HG03558 (cell line): Measurements from ENCODE around the gene ZFAND4.
"Not testable (repeated sequence)": the region's sequence is repeated elsewhere in the genome, so short reads cannot be mapped to it uniquely, and the experiment has no call there.

Source experiments
- ATAC-seq: cut with Tn5 transposase; IDR thresholded peaks from one replicate; pipeline ENCODE4 v1.9.1; 2021; ENCODE audit warnings: moderate number of reproducible peaks; ENCODE audit not compliant: unreplicated experiment; ENCODE audit errors: extremely low read depth

Gene ZFAND4

DNA sequence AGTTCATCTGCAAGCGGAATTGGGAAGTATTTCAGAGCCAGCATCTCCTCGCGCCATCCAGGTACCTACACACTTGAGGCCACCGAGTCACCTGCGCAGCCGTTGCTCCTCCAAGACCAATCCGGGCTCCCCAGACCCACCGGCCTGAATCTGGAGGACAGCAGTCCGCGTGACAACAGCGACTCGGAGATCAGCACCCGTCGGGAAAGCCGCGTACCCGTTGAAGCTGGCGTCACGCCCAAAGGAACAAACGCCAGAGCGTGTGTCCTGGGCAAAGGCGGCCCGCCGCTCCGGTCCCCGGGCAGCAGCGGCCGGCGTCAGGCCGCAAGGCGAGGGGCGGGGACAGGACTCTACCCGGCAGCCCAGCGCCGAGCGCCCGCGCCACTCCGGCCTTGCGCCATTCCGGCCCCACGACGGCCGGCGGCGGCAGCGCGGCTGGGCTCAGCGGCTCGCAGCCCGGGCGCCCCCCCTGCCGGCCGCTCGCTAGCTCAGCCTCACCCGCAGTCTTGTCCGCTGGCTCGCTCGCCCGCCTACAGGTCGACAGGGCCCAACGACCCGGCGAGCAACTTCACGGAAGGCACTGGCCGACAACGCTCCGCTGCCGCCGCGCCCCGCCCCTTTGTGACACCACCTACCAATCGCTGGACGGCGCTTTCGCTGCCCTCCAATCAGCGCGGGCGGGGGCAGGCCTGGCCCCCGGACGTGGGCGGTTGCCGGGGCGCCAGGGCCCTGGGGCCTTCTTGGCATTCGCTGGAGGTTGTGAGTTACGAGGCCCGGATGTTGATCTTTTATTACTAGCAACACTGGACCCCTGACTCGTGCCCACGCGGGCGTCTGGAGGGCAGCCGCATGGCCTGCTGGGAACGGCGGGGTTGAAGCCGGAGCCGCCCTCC is at the start of gene ZFAND4:
ZFAND4 (minus strand) TSS at position 592 of the 893 bp plus-strand sequence. CDS start 9,047 bp downstream, outside the sequence.
- peak; percentile 97 for ATAC-seq

DNA sequence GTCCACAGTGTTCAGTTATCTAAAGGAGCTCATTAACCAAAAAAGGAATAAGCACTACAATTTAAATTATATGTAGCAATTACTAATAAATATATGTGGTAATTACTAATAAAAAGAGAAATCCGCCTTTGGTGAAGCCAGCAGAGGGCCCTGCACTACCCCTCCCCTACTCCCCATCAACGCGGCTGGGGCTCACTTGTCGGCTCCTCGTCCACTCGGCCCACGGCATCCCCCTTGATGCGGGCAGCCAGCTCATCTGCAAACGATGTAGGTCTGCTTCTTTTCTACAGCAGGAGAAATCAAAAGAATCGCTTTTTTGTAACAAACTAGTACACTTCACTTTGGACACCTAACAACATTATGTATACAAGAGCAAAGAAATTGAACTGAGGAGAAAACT is 48.9 kb upstream of the ZFAND4 start:
- not testable (repeated sequence) for ATAC-seq

DNA sequence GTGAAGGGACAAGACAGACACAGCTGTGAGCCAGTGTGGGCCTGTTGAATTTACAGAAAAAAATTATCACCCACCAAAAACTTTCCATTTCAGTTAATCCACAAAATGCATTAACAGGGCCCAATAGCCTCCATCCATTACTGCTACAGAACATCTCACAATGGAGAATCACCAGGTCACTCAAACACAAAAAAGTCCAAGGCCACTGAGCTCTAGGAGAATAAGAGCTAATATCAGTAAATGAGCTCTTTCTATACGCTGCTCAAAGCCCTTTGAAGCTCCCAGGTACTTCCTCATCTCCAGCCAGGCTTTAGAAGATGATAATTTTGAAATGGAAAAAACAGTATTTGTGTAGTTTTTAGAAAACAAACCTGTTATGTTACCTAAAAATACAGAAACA is 45.1 kb upstream of the ZFAND4 start:
- ATAC-seq: not testable (repeated sequence)

DNA sequence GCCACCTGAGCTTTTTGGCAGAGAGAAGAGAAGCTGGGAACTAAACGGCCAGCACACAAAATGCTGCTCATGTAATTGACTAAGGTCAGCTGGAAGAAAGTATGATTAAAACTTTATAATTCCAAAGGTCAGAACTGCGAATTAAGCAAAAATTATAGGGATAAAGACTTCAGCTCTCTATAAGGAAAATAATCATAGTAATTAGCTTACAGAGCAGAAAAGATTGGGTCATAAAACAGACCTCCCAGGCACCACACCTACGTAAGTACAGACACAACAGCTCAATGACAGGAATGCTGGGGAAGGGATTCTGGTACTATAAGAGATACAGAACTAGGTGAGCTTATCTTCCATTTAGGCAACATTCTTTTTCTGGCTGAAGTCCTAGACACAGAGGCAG is 44.5 kb upstream of the ZFAND4 start:
- ATAC-seq: not testable (repeated sequence)

DNA sequence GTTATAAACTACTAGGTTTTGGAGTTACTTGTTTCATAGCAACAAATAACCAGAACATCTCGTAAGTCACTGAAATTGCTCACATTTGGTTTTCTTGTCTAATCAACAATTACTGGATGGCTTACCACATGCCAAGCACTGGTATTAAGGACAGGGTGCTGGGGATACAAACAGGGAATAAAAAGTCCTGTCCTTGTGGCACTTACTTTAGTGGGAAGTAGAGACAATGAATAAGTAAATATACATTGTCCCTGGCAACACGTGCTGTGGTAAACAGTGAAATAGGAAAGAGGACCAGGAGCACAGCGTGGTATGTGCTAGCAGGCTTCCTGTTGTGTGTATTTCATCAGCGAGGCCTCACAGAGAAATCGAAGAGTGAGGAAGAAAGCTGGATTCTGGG is 38.7 kb upstream of the ZFAND4 start:
- ATAC-seq: not testable (repeated sequence)

DNA sequence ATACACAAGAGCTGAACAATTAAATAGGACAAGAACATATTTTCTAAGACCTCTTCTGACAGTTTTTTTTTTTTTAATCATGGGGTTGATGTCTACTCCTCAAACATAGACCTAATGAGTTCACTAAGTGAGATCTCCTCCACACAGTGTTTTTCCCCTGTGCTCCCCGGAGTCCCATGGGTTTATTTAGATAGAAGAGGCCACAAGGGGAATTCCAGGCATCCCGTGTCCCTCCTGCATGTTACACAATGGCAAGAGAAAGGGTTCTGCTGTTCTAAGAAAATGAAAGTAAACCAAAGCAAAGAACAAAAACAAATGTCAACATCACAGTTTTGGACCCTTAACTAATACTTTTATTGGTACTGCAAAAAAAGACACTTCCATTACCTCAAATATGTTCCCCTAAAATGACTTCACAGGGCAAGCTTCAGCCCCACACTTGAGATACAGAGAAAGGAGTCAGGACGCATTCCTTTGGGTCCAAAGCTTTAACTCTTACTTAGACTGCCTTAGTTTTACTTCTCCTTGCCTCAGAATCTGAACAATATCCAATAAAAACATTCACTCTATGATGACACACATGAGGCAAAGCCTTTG is 37.7 kb upstream of the ZFAND4 start:
- peak; percentile 68 for ATAC-seq

DNA sequence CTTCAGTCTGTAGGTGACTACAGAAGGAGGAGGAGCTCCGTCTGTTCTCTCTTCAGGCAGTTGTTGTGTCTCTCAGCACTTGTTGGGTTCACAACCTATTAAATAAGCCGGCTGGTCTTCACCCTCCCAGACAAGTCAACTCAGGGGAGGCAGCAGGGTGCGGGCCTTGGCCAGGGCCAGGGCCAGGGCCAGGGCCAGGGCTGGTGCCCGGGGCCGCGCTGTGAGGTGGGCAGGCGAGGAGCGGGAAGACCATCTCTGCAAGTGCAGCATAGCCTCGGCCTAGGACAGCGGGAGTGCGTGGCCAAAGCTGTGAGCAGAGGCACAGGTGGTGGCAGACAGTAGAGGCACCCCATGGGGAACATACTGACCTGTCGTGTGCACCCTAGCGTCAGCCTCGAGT is 5.9 kb upstream of the ZFAND4 start:
- not testable (repeated sequence) for ATAC-seq

DNA sequence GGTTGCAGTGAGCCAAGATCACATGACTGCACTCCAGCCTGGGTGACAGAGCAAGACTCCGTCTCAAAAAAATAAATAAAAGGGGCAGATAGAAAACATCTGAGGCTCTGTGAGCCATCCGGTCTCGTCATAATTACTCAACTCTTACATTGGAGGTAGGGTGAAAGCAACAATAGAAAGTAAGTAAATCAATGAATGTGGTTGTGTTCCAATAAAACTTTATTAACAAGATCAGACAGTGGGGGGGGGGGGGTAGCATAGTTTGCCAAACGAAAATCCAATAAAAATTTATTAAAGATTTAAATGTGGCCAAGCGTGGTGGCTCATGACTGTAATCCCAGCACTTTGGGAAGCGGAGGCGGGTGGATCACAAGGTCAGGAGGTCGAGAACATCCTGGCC is 2.8 kb upstream of the ZFAND4 start:
- ATAC-seq: no peak

DNA sequence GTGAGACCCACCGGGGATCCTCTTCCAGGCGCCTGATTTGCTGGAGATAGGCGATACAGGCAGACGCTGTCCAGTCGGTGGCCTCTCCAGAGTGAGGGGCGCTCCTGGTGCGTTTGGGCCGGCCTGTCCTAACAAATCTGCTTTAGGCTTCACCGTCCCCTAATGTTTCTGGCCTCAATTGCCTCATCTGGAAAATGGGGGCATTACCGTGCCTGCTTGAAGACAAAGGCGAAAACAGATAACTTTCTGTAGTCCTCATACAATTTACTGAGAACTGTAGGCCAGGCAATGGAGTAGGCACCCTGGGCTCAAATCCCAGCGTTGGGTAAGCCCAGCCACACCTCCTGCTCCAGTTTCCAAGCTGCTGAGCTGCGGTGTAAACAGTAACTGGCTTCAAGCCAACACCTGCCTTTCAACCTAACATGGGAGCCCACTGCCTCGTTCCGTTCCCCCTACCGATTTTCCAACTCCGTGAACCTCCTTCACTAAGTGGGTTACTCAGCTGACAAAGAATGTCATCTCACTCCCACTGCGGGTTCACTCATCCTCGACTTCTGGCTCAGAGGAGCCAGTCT is 589 bp upstream of the ZFAND4 start:
- no peak for ATAC-seq

DNA sequence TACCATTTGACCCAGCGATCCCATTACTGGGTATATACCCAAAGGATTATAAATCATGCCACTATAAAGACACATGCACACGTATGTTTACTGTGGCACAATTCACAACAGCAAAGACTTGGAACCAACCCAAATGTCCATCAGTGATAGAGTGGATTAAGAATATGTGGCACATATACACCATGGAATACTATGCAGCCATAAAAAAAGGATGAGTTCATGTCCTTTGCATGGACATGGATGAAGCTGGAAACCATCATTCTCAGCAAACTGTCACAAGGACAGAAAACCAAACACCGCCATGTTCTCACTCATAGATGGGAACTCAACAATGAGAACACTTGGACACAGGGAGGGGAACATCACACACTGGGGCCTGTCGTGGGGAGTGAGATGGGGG is 1.3 kb downstream of the ZFAND4 start:
- ATAC-seq: not testable (repeated sequence)

DNA sequence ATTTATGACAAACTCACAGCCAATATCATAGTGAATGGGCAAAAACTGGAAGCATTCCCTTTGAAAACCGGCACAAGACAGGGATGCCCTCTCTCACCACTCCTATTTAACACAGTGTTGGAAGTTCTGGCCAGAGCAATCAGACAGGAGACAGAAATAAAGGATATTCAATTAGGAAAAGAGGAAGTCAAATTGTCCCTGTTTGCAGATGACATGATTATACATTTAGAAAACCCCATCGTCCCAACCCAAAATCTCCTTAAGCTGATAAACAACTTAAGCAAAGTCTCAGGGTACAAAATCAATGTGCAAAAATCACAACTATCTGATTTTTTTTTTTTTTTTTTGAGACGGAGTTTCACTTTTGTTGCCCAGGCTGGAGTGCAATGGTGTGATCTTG is 2.7 kb downstream of the ZFAND4 start:
- ATAC-seq: not testable (repeated sequence)

DNA sequence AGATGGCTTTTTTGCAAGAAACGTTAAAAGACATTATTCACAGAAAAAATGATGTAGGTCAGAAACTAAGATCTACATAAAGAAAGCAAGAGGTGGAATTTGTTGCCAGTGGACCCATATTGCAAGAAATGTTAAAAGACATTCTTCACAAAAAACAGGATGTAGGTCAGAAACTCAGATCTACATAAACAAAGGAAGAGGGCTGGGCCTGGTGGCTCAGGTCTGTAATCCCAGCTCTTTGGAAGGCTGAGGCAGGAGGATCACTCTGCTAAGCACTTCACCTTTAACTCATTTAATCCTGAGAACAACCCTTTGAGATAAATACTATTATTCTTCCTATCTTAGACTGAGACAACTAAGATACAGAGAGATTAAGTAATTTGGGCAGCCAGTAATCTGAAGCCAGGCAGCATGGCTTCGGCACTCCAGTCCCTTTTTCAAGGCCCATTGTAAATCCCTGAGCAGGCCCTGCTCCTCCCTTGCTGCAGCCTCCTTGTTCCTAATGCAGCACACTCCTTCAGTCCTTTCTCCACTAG is 11.6 kb downstream of the ZFAND4 start:
- no peak for ATAC-seq

DNA sequence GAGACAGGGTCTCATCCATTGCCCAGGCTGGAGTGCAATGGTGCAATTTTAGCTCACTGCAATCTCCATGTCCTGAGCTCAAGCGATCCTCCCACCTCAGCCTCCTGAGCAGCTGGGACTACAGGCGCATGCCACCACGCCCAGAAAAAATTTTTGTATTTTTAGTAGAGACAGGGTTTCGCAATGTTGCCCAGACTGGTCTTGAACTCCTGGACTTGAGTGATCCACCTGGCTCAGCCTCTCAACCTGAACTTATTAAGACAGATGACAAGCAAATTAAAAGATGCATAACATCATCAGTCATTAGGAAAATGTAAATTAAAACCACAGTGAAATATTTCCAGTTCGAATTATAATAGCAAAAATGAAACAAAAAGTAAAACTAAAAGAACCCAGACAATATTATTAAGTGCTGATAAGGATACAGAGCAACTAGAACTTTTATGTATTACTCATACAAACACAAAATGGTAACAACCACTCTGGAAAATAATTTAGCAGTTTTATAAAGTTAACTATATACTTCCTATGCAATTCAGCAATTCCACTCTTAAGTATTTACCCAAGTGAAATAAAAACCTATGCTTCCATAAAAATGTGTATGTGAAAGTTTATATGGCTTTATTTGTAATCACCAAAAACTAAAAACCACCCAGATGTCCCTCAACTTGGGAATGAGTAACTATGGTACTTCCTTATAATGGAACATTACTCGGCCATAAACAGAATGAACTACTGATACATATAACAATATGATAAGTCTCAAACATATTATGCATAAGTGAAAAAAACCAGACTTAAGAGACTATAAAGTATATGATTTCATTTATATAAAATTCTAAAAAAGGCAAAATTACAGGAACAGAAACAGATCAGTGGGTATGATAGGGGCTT is 15.3 kb downstream of the ZFAND4 start:
- ATAC-seq: no peak

DNA sequence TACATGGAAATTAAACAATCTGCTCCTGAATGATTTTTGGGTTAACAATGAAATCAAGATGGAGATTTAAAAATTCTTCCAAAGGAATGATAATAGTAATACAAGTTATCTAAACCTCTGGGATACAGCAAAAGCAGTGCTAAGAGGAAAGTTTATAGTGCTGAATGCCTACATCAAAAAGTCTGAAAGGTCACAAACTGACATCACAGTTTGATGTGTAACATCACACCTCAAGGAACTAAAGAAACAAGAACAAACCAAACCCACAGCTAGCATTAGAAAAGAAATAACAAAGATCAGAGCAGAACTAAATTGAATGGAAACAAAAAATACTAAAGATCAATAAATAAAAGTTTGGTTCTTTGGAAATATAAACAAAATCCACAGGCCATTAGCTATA is 17.4 kb downstream of the ZFAND4 start:
- ATAC-seq: no peak

DNA sequence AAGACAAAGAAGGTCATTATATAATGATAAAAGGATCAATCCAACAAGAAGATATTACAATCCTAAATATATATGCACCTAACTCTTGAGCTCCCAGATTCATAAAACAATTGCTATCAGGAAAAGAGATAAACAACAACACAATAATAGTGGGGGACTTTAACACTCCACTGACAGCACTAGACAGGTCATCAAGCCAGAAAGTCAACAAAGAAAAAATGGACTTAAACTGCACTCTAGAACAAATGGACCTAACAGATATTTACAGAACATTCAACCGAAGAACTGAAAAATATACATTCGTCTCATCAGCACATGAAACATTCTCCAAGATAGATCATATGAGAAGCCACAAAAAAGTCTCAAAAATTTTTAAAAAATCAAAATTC is 17.8 kb downstream of the ZFAND4 start:
- ATAC-seq: not testable (repeated sequence)

DNA sequence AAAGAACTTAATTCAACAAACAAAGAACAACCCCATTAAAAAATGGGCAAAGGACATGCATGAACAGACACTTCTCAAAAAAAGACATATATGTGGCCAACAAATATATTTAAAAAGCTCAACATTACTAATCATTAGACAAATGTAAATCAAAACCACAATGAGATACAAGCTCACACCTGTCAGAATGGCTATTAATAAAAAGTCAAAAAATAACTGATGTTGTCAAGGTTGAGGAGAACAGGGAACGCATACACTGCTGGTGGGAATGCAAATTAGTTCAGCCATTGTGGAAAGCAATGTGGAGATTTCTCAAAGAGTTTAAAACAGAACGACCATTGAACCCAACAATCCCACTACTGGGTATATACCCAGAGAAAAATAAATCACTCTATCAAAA is 19.1 kb downstream of the ZFAND4 start:
- ATAC-seq: no peak

DNA sequence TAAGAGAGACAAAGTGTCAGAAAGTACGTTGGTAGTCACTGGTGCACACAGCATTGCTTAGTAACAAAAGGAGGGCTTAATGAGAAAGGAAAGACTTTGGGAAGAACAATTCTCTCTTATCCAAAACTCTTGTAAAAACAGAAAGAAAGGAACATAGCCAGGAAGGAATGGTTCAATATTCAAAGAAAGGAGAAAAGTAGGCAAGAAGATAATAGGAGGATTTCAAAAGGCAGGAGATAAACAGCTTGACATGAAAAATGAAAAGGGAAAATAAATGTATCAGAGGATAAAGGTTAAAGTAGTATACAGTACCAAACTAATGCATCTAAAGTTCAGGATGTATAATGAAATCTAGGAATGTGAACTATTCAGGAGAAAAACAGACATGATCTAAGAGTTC is 20.1 kb downstream of the ZFAND4 start:
- ATAC-seq: no peak

DNA sequence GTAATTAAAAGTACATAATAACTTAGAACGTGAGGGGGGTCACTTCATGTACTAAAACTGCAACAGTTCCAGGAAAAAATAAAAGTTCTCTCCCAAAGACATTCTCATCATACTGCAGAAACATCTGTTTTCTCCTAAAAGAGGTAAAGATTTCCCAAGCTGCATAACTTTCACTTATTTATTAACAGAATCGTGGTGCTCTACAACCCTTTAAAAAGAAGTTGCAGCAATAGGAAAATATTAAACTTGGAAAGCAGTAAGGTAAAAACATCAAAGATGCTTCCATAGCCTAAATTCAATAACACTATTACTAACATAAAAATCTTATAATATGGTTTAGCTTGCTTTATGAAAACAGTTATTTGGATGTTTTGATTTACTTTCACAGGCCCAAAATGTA is 23.3 kb downstream of the ZFAND4 start:
- ATAC-seq: no peak

DNA sequence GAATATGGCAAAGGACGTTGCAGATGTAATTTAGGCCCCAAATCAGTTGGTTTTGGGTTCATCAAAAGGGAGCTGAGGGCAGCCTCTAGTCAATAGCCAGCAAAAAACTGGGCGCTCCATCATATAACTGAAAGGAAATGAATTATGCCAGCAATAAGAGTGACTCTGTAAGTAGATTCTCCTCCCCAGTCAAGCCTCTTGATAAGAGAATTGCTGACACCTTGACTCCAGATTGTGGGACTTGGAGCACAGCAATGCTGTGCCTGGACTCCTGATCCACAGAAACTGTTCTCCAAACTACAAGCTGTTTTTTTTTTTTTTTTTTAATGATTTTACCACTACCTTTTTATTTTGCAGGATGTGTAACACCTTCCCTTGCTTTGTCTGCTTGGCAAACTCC is 25.5 kb downstream of the ZFAND4 start:
- no peak for ATAC-seq

DNA sequence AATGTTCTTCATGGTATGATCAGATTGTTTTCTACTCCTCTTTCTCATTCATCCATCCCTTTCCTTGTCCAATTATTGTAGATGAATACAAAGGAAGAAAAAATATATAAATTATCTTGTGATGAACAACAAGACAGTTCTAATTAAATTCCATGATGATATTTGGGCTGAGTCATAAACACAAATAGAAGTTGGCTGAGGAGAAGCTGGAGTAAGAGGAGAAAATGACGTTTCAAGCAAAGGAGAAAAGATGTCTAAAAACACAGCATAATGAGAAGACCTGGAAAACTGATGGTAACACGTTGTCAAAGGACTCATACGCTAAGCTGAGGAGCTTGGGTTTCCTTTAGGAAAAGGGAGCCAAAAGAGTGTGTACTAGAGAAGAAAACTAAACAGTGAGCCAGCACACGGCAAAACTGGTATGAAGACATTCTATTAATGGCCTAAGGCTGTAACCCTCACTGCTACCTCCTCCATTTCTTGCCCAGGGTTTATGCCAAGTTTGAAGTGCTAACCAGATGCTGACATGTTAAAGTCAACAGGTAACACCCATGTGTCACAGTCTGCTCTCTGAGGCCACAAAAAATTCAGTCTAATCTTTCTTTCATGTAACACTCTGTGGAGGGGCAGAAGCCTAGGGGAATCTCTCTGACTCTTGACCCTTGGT is 26.1 kb downstream of the ZFAND4 start:
- no peak for ATAC-seq
